ENCODE measurements around the gene KRTAP5-3. TPM values are rescaled to one million over a fixed set of nuclear protein-coding genes. Genes with fewer than 3 reads are reported as not detected.

KRTAP5-3 gene
- total RNA-seq, 1 donor from 2014 or later, result not detected

GRCh38 chr11:1636291-1636950 lies 28.2 kb upstream of the KRTAP5-3 start:
- Mint-ChIP-seq H3K36me3 (ENCODE audit: insufficient read depth) (no peaks in the 10 kb centered on the region), H3K27ac (no peak overlapping the region), H3K4me3 (ENCODE audit: low read depth) (no peak overlapping the region), H3K4me1 (ENCODE audit: low read depth) (peaks cover 9% of the 10 kb centered on the region), H3K27me3 (peaks cover 48% of the 10 kb centered on the region), H3K9me3 (ENCODE audit: low read depth) (no peaks in the 10 kb centered on the region)
- DNase-seq (ENCODE audit: low spot score, unreplicated experiment), result no peak
- TF ChIP-seq CTCF (IDR thresholded peaks at IDR 0.05; ENCODE audit: unreplicated experiment), result no peak

- no peak for DNase-seq (ENCODE audit: low spot score, unreplicated experiment)
- no peak for TF ChIP-seq CTCF (IDR thresholded peaks at IDR 0.05; ENCODE audit: unreplicated experiment)
- Mint-ChIP-seq H3K9me3 (ENCODE audit: low read depth) (no peaks in the 10 kb centered on the region), H3K27ac (no peak overlapping the region), H3K4me1 (ENCODE audit: low read depth) (peaks cover 6% of the 10 kb centered on the region), H3K27me3 (peaks cover 51% of the 10 kb centered on the region), H3K36me3 (ENCODE audit: insufficient read depth) (no peaks in the 10 kb centered on the region), H3K4me3 (ENCODE audit: low read depth) (no peak overlapping the region)
Observed at GRCh38 chr11:1633864-1634263, 25.6 kb upstream of the KRTAP5-3 start.

- DNase-seq (ENCODE audit: low spot score, unreplicated experiment), result no peak
- no peak overlapping the region for H3K27ac Mint-ChIP-seq
- peaks cover 7% of the 10 kb centered on the region for H3K4me1 Mint-ChIP-seq (ENCODE audit: low read depth)
- no peaks in the 10 kb centered on the region for H3K36me3 Mint-ChIP-seq (ENCODE audit: insufficient read depth)
- no peak for TF ChIP-seq CTCF (IDR thresholded peaks at IDR 0.05; ENCODE audit: unreplicated experiment)
- no peaks in the 10 kb centered on the region for H3K9me3 Mint-ChIP-seq (ENCODE audit: low read depth)
- H3K27me3 Mint-ChIP-seq, result peaks cover 58% of the 10 kb centered on the region
- H3K4me3 Mint-ChIP-seq (ENCODE audit: low read depth), result no peak overlapping the region
Observed at GRCh38 chr11:1632053-1632714, 23.9 kb upstream of the KRTAP5-3 start.

GRCh38 chr11:1631066-1631568 lies 22.9 kb upstream of the KRTAP5-3 start:
- Mint-ChIP-seq H3K4me3 (ENCODE audit: low read depth) (no peak overlapping the region), H3K9me3 (ENCODE audit: low read depth) (no peaks in the 10 kb centered on the region), H3K27ac (no peak overlapping the region), H3K36me3 (ENCODE audit: insufficient read depth) (no peaks in the 10 kb centered on the region), H3K27me3 (peaks cover 63% of the 10 kb centered on the region), H3K4me1 (ENCODE audit: low read depth) (peaks cover 7% of the 10 kb centered on the region)
- no peak for TF ChIP-seq CTCF (IDR thresholded peaks at IDR 0.05; ENCODE audit: unreplicated experiment)
- no peak for DNase-seq (ENCODE audit: low spot score, unreplicated experiment)

GRCh38 chr11:1630271-1630670 lies 22.0 kb upstream of the KRTAP5-3 start:
- Mint-ChIP-seq H3K4me3 (ENCODE audit: low read depth) (no peak overlapping the region), H3K4me1 (ENCODE audit: low read depth) (peaks cover 7% of the 10 kb centered on the region), H3K36me3 (ENCODE audit: insufficient read depth) (no peaks in the 10 kb centered on the region), H3K9me3 (ENCODE audit: low read depth) (no peaks in the 10 kb centered on the region), H3K27me3 (peaks cover 61% of the 10 kb centered on the region), H3K27ac (no peak overlapping the region)
- DNase-seq (ENCODE audit: low spot score, unreplicated experiment), result no peak
- no peak for TF ChIP-seq CTCF (IDR thresholded peaks at IDR 0.05; ENCODE audit: unreplicated experiment)
